Suprapubic skin (tissue), 4 donors: ENCODE data around the gene CAMSAP3. TPM values are rescaled to one million over a fixed set of nuclear protein-coding genes. Genes with fewer than 3 reads are reported as not detected.

Experiments used
- DNase-seq, 2 donors: peaks; one replicate each; pipeline ENCODE4 v3.0.0-alpha.2; 2019; ENCODE audit warnings: low spot score in 2 of 2
- H3K27ac ChIP-seq: fragments of 200-600 bp; sonication (generic); one replicate; pipeline ENCODE4 v1.5.1; 2019
- H3K27me3 ChIP-seq: fragments of 200-600 bp; sonication (generic); one replicate; pipeline ENCODE4 v1.5.1; 2019
- H3K36me3 ChIP-seq: fragments of 200-600 bp; sonication (generic); one replicate; pipeline ENCODE4 v1.5.1; 2019
- H3K4me1 ChIP-seq: fragments of 200-600 bp; sonication (generic); one replicate; pipeline ENCODE4 v1.5.1; 2019
- H3K4me3 ChIP-seq: fragments of 200-600 bp; sonication (generic); one replicate; pipeline ENCODE4 v1.5.1; 2019; ENCODE audit warnings: mild to moderate bottlenecking
- H3K9me3 ChIP-seq: fragments of 200-600 bp; sonication (generic); one replicate; pipeline ENCODE4 v1.5.1; 2019
- CTCF ChIP-seq, 2 donors: fragments of 200-600 bp in 1 of 2; fragments of 450-650 bp in 1 of 2; sonication (generic) in 1 of 2; IDR thresholded peaks; one replicate each; pipeline ENCODE4 v1.5.1; 2016 to 2019; ENCODE audit warnings: antibody characterized with exemption in 2 of 2, mild to moderate bottlenecking in 1 of 2, moderate library complexity in 1 of 2
- EP300 ChIP-seq: sonication (generic); formaldehyde crosslinking; IDR thresholded peaks from one replicate; pipeline ENCODE4 v1.6.1; 2017; ENCODE audit warnings: antibody characterized with exemption
- POLR2A ChIP-seq, 2 donors: fragments of 450-650 bp; IDR thresholded peaks; one replicate each; pipeline ENCODE4 v1.6.1; 2017; ENCODE audit warnings: antibody characterized with exemption in 2 of 2, mild to moderate bottlenecking in 2 of 2, moderate library complexity in 2 of 2
- POLR2AphosphoS5 ChIP-seq, 3 donors: sonication (generic); formaldehyde crosslinking; IDR thresholded peaks; one replicate each; pipeline ENCODE4 v1.6.1; 2017; ENCODE audit warnings: antibody characterized with exemption in 3 of 3
- WGBS: methylation state at CpG from one replicate; pipeline ENCODE4 v1.1.5; 2018; 5-methylcytosine and 5-hydroxymethylcytosine counted together
- total RNA-seq, 4 donors: library from RNA; depleted of rRNA; stranded (reverse); fragments of >200 nt; gene quantifications; one replicate each; pipeline ENCODE4 v1.1.0, GENCODE V29; 2016

The CAMSAP3 gene
- total RNA-seq, 4 donors from 2014 or later, result 60.5 to 82.7 (median 63.9) TPM

- TF ChIP-seq POLR2A (IDR thresholded peaks at IDR 0.05), result no peak
- no peak for TF ChIP-seq EP300
- TF ChIP-seq POLR2AphosphoS5 (IDR thresholded peaks at IDR 0.05), result no peak
- TF ChIP-seq CTCF (IDR thresholded peaks at IDR 0.05), result no peak
- no peak overlapping the region for H3K27ac ChIP-seq
- peaks cover 56% of the 10 kb centered on the region for H3K36me3 ChIP-seq
- no peak overlapping the region for H3K4me3 ChIP-seq
- DNase-seq, result no peak
- H3K9me3 ChIP-seq, result no peaks in the 10 kb centered on the region
- 94% methylated on average over 13 of the region's 31 CpGs for WGBS
- H3K4me1 ChIP-seq, result no peaks in the 10 kb centered on the region
- no peaks in the 10 kb centered on the region for H3K27me3 ChIP-seq
Observed at GRCh38 chr19:7610491-7611240, 15.0 kb downstream of the CAMSAP3 start.

- Histone ChIP-seq H3K4me3 (no peak overlapping the region), H3K36me3 (peaks cover 49% of the 10 kb centered on the region)
- whole genome bisulfite sequencing, result 84% methylated on average over 32 of the region's 41 CpGs
Observed at GRCh38 chr19:7611541-7612279, 16.0 kb downstream of the CAMSAP3 start.

GRCh38 chr19:7612282-7613274, 16.9 kb downstream of the CAMSAP3 start:
- no peak for DNase-seq
- Histone ChIP-seq H3K4me1 (no peaks in the 10 kb centered on the region), H3K4me3 (no peak overlapping the region), H3K36me3 (peaks cover 54% of the 10 kb centered on the region), H3K27me3 (no peaks in the 10 kb centered on the region), H3K9me3 (no peaks in the 10 kb centered on the region), H3K27ac (no peak overlapping the region)
- WGBS, result 91% methylated on average over 22 of the region's 81 CpGs
- TF ChIP-seq POLR2AphosphoS5 (IDR thresholded peaks at IDR 0.05), result no peak
- TF ChIP-seq CTCF (IDR thresholded peaks at IDR 0.05), result no peak
- no peak for TF ChIP-seq EP300
- no peak for TF ChIP-seq POLR2A (IDR thresholded peaks at IDR 0.05)

More at GRCh38 chr19:7611541-7612279, 16.0 kb downstream of the CAMSAP3 start:
- Histone ChIP-seq H3K27me3 (no peaks in the 10 kb centered on the region), H3K27ac (no peak overlapping the region), H3K4me1 (no peaks in the 10 kb centered on the region), H3K9me3 (no peaks in the 10 kb centered on the region)
- TF ChIP-seq EP300 (no peak), CTCF (IDR thresholded peaks at IDR 0.05) (no peak), POLR2A (IDR thresholded peaks at IDR 0.05) (no peak), POLR2AphosphoS5 (IDR thresholded peaks at IDR 0.05) (no peak)
- DNase-seq, result no peak

- 85% methylated on average over 45 of the region's 59 CpGs for WGBS
- H3K9me3 ChIP-seq, result no peaks in the 10 kb centered on the region
- DNase-seq, result no peak
- no peak for TF ChIP-seq POLR2AphosphoS5 (IDR thresholded peaks at IDR 0.05)
- no peak for TF ChIP-seq EP300
- no peak for TF ChIP-seq POLR2A (IDR thresholded peaks at IDR 0.05)
- TF ChIP-seq CTCF (IDR thresholded peaks at IDR 0.05), result no peak
- peaks cover 23% of the 10 kb centered on the region for H3K4me1 ChIP-seq
- no peak overlapping the region for H3K4me3 ChIP-seq
- H3K27me3 ChIP-seq, result no peaks in the 10 kb centered on the region
- H3K36me3 ChIP-seq, result peaks cover 68% of the 10 kb centered on the region
- H3K27ac ChIP-seq, result no peak overlapping the region
Observed at GRCh38 chr19:7614859-7615741, 19.4 kb downstream of the CAMSAP3 start.
